ENCODE data around the gene COQ9. TPM values are rescaled to one million over a fixed set of nuclear protein-coding genes. Genes with fewer than 3 reads are reported as not detected.
"Not testable (repeated sequence)": the region's sequence is repeated elsewhere in the genome, so short reads cannot be mapped to it uniquely, and the experiment has no call there.

Gene COQ9
- total RNA-seq, 1 donor from 2014 or later, result 34.1 TPM

DNA sequence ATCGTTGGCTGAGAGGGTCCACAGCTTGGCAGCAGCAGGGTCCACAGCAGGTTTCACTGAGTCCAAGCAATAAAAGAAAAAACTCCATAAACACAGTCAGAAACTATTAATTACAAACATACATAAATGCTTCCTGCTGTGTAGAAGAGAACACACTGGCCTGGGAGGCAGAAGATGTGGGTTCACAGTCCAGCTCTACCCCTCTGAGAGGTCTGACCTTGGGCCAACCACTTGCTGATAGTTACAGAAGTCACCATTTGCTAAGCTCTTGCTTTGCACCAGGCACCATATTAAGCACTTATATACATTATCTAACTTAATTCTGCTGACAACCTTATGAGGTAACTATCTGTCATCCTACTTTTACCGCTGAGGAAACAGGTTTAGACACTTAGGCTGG, 14.8 kb upstream of the COQ9 start:
- Mint-ChIP-seq H3K27ac (no peak overlapping the region), H3K27me3 (no peaks in the 10 kb centered on the region), H3K9me3 (no peaks in the 10 kb centered on the region), H3K4me3 (no peak overlapping the region), H3K4me1 (no peaks in the 10 kb centered on the region), H3K36me3 (ENCODE audit: low read depth) (peaks cover 90% of the 10 kb centered on the region)
- intact Hi-C loops (cut with micrococcal nuclease), result no loop called here
- ChIA-PET POLR2A (interaction anchor here (0.6 to 1.5 kb wide), 2 partner anchors 11 to 15 kb away, joined by 5 read pairs; partner anchors contain the start of genes CIAPIN1 and COQ9), CTCF (interaction anchor here (1.2 to 1.5 kb wide), 2 partner anchors 14 to 87 kb away, joined by 3 to 4 read pairs; partner anchors contain the start of genes CIAPIN1 and COQ9)
- TF ChIP-seq, protein P1, sequence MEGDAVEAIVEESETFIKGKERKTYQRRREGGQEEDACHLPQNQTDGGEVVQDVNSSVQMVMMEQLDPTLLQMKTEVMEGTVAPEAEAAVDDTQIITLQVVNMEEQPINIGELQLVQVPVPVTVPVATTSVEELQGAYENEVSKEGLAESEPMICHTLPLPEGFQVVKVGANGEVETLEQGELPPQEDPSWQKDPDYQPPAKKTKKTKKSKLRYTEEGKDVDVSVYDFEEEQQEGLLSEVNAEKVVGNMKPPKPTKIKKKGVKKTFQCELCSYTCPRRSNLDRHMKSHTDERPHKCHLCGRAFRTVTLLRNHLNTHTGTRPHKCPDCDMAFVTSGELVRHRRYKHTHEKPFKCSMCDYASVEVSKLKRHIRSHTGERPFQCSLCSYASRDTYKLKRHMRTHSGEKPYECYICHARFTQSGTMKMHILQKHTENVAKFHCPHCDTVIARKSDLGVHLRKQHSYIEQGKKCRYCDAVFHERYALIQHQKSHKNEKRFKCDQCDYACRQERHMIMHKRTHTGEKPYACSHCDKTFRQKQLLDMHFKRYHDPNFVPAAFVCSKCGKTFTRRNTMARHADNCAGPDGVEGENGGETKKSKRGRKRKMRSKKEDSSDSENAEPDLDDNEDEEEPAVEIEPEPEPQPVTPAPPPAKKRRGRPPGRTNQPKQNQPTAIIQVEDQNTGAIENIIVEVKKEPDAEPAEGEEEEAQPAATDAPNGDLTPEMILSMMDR (IDR thresholded peaks at IDR 0.05), result no peak
- ATAC-seq (ENCODE audit: low read depth) (no peak), DNase-seq (no peak)

DNA sequence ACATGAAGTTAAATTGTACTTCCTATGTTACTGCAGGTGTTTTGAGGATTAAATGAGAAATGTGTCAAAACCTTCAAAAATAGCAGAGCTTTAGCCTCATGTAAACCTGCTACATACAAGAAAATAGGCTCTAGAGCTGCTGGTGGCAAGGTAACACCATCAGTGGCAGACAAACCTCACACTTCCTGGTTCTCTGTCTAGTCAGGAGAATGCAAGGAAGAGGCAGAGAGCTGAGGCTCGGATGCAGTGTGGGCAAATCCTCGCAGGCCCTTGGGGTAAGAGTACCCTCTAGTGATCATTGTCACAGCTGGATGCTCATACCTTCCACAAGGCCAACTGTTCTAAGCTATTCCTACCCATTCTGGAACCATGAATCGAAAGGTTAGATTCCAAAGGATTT, 14.3 kb upstream of the COQ9 start:
- peaks cover 88% of the 10 kb centered on the region for H3K36me3 Mint-ChIP-seq (ENCODE audit: low read depth)
- TF ChIP-seq, protein P1 (IDR thresholded peaks at IDR 0.05), result no peak
- ATAC-seq (ENCODE audit: low read depth) (no peak), DNase-seq (no peak)
- no peak overlapping the region for H3K4me3 Mint-ChIP-seq
- intact Hi-C loops (cut with micrococcal nuclease), result no loop called here
- H3K9me3 Mint-ChIP-seq, result no peaks in the 10 kb centered on the region
- CTCF ChIA-PET, result interaction anchor here (0.8 to 1.5 kb wide), 4 partner anchors 14 to 132 kb away, joined by 3 to 4 read pairs (median 3); partner anchors contain the start of genes CIAPIN1, COQ9 and POLR2C
- H3K27me3 Mint-ChIP-seq, result no peaks in the 10 kb centered on the region
- no peaks in the 10 kb centered on the region for H3K4me1 Mint-ChIP-seq
- no peak overlapping the region for H3K27ac Mint-ChIP-seq
- POLR2A ChIA-PET, result interaction anchor here (1.5 kb wide), 1 partner anchor 14 kb away, joined by 5 read pairs; the partner anchor contains the start of genes CIAPIN1 and COQ9

DNA sequence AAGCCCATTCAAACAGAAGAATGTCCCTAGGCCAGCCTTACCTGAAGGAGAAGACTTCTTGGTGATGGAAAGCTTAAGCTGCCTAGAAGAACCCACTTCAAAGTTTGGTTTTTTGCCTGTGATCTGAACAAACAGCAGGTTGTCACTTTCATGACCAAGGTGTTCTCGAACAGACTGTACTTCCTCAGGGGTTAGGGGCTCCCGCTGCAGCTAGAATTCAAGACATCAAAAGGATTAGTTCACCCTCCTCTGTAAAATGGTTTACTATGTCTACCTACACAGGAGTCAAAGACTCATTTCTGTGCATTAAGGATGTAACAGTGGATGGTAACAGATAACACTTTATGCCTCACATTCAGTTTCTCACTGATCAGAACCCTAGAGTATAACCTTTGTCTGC, 13.3 kb upstream of the COQ9 start:
- Mint-ChIP-seq H3K4me3 (no peak overlapping the region), H3K4me1 (no peaks in the 10 kb centered on the region), H3K36me3 (ENCODE audit: low read depth) (peaks cover 88% of the 10 kb centered on the region), H3K27me3 (no peaks in the 10 kb centered on the region), H3K9me3 (no peaks in the 10 kb centered on the region), H3K27ac (no peak overlapping the region)
- CTCF ChIA-PET, result interaction anchor here (1.1 kb wide), 1 partner anchor 133 kb away, joined by 3 read pairs; no protein-coding TSS in a partner anchor
- intact Hi-C loops (cut with micrococcal nuclease), result no loop called here
- ATAC-seq (ENCODE audit: low read depth) (no peak), DNase-seq (no peak)
- TF ChIP-seq, protein P1 (IDR thresholded peaks at IDR 0.05), result no peak
- POLR2A ChIA-PET, result interaction anchor here (1.5 kb wide), 1 partner anchor 13 kb away, joined by 5 read pairs; the partner anchor contains the start of genes CIAPIN1 and COQ9

DNA sequence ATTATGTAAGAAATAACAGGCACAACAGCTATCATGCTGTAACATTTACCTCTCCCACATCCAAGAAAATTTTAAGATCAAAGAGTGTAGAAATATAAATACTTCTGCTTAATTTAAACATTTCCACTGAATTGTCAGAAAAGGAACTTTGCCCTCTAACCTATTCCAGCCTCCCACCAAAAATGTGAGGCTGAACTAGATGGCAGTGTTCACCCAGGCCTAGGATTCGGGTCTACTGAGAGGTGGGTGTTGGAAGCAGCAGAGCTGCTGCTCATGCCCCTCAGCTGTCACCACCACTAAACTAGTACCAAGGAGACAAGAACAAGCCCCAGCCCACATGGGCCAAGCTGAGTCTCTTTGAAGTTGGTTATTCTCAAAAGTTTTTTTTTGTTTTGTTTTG, 11.4 kb upstream of the COQ9 start:
- ChIA-PET CTCF (no interaction called here), POLR2A (no interaction called here)
- H3K27ac Mint-ChIP-seq, result no peak overlapping the region
- no peaks in the 10 kb centered on the region for H3K4me1 Mint-ChIP-seq
- no peak overlapping the region for H3K4me3 Mint-ChIP-seq
- intact Hi-C loops (cut with micrococcal nuclease), result no loop called here
- H3K9me3 Mint-ChIP-seq, result peaks cover 12% of the 10 kb centered on the region
- H3K36me3 Mint-ChIP-seq (ENCODE audit: low read depth), result peaks cover 90% of the 10 kb centered on the region
- DNase-seq (no peak), ATAC-seq (ENCODE audit: low read depth) (no peak)
- no peaks in the 10 kb centered on the region for H3K27me3 Mint-ChIP-seq
- TF ChIP-seq, protein P1 (IDR thresholded peaks at IDR 0.05), result no peak

DNA sequence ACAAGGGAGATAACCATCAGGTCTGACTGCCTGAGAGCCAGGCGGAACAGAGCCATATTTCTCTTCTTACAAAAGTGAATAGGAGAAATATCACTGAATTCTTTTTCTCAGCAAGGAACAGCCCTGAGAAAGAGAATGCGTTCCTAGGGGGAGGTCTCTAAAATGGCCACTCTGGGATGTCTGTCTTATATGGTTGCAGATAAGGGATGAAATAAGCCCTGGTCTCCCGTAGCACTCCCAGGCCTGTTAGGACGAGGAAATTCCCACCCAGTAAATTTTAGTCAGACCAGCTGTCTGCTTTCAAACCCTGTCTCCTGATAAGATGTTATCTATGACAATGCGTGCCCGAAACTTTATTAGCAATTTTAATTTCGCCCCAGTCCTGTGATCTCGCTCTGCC, 7.3 kb upstream of the COQ9 start:
- DNase-seq; ATAC-seq (ENCODE audit: low read depth); H3K27ac Mint-ChIP-seq; H3K4me1 Mint-ChIP-seq; H3K4me3 Mint-ChIP-seq; H3K27me3 Mint-ChIP-seq; POLR2A ChIA-PET; CTCF ChIA-PET: not testable (repeated sequence)
- Mint-ChIP-seq H3K36me3 (ENCODE audit: low read depth) (peaks cover 59% of the 10 kb centered on the region), H3K9me3 (peaks cover 12% of the 10 kb centered on the region)
- intact Hi-C loops (cut with micrococcal nuclease), result loop anchor here (10.0 kb wide), 1 partner anchor 685 kb away; the partner anchor contains the start of gene CFAP20

DNA sequence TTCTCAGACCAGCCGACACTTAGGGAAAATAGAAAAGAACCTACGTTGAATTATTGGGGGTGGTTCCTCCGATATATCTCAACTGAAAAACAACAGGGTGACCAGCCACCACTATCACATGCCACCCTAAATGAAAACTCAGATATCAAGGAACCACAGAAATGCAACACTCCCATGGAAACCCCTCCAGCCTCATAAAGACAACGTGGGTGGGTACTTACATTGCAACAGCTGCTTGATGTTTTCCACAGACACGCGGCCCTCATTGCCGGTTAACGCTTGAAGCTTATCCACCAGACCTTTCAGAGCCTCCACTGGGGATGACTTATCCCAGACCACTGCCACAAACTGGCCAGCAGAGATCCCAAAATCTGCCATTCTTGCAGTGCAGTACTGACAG, 6.7 kb upstream of the COQ9 start:
- H3K4me1 Mint-ChIP-seq; DNase-seq; H3K27ac Mint-ChIP-seq; ATAC-seq (ENCODE audit: low read depth); H3K4me3 Mint-ChIP-seq; H3K27me3 Mint-ChIP-seq; POLR2A ChIA-PET: not testable (repeated sequence)
- intact Hi-C loops (cut with micrococcal nuclease), result loop anchor here (10.0 kb wide), 1 partner anchor 684 kb away; the partner anchor contains the start of gene CFAP20
- peaks cover 12% of the 10 kb centered on the region for H3K9me3 Mint-ChIP-seq
- H3K36me3 Mint-ChIP-seq (ENCODE audit: low read depth), result peaks cover 53% of the 10 kb centered on the region
- CTCF ChIA-PET, result interaction anchor here (1.6 kb wide), 1 partner anchor 22 kb away, joined by 4 read pairs; no protein-coding TSS in a partner anchor
